Smooth muscle cell (in vitro differentiated cells): ENCODE measurements around the gene CCDC97. TPM values are rescaled to one million over a fixed set of nuclear protein-coding genes. Genes with fewer than 3 reads are reported as not detected.
A peak's percentile ranks its signal among the peaks of the same experiment; 100 is the strongest.

Experiments
- DNase-seq: peaks from one replicate; lab custom pipeline; 2025; ENCODE audit not compliant: unreplicated experiment; lab: John Stamatoyannopoulos, UW
- H2AFZ ChIP-seq: fragments of 200-600 bp; sonication (generic); 2 replicates; pipeline ENCODE4 v1.6.0; 2016; ENCODE audit warnings: antibody characterized with exemption, low read depth, mild to moderate bottlenecking
- H3F3A ChIP-seq: fragments of 200-600 bp; sonication (generic); 2 replicates; pipeline ENCODE4 v1.6.0; 2017; ENCODE audit warnings: antibody characterized with exemption, low read depth
- H3K27ac ChIP-seq: fragments of 200-600 bp; sonication (generic); 2 replicates; pipeline ENCODE4 v1.5.1; 2016; ENCODE audit warnings: low read depth, mild to moderate bottlenecking
- H3K27me3 ChIP-seq: fragments of 200-600 bp; sonication (generic); 2 replicates; pipeline ENCODE4 v1.6.1; 2016; ENCODE audit warnings: low read depth, mild to moderate bottlenecking
- H3K36me3 ChIP-seq: fragments of 200-600 bp; sonication (generic); 2 replicates; pipeline ENCODE4 v1.5.1; 2016; ENCODE audit warnings: low read depth
- H3K4me1 ChIP-seq: fragments of 200-600 bp; sonication (generic); 2 replicates; pipeline ENCODE4 v1.5.1; 2016; ENCODE audit warnings: low read depth
- H3K4me2 ChIP-seq: fragments of 200-600 bp; sonication (generic); 2 replicates; pipeline ENCODE4 v1.6.0; 2016; ENCODE audit warnings: mild to moderate bottlenecking
- H3K4me3 ChIP-seq: fragments of 200-600 bp; sonication (generic); 2 replicates; pipeline ENCODE4 v1.5.1; 2016; ENCODE audit warnings: mild to moderate bottlenecking
- H3K79me2 ChIP-seq: fragments of 200-600 bp; sonication (generic); 2 replicates; pipeline ENCODE4 v1.6.0; 2016; ENCODE audit warnings: low read depth, mild to moderate bottlenecking
- H3K9ac ChIP-seq: fragments of 200-600 bp; sonication (generic); 2 replicates; pipeline ENCODE4 v1.6.0; 2016; ENCODE audit warnings: low read depth
- H3K9me3 ChIP-seq: fragments of 200-600 bp; sonication (generic); replicated peaks from 2 replicates; pipeline ENCODE4 v1.5.1; 2016; ENCODE audit warnings: low read depth
- H4K20me1 ChIP-seq: fragments of 200-600 bp; sonication (generic); 2 replicates; pipeline ENCODE4 v1.6.0; 2016; ENCODE audit warnings: low read depth
- WGBS: methylation state at CpG from one replicate; pipeline ENCODE4 v1.1.7; 2016; ENCODE audit warnings: low lambda C conversion rate; 5-methylcytosine and 5-hydroxymethylcytosine counted together
- polyA plus RNA-seq: library from polyadenylated mRNA; unstranded; fragments of >200 nt; fragmentation: Nextera tagmentation; extraction: Ambion mirVana; gene quantifications from 2 replicates; pipeline ENCODE4 v1.2.1, GENCODE V29; 2016
- small RNA-seq: library from RNA; depleted of rRNA; stranded (forward); fragments of <200 nt; gene quantifications from one replicate; pipeline ENCODE3, GENCODE V24; 2014
- total RNA-seq: library from RNA; depleted of rRNA; stranded (reverse); fragments of >200 nt; gene quantifications from 2 replicates; pipeline ENCODE4 v1.2.3, GENCODE V29; 2014
- TF ChIP-seq, protein P1 (sequence below): fragments of 200-600 bp; sonication (generic); IDR thresholded peaks from 2 replicates; pipeline ENCODE4 v1.5.1; 2017; ENCODE audit warnings: borderline replicate concordance, mild to moderate bottlenecking, antibody characterized with exemption; ENCODE audit not compliant: insufficient read depth, poor library complexity, severe bottlenecking

The CCDC97 gene
- total and polyA plus RNA-seq, 2 experiments from 2014 or later: 7.5 to 18.2 TPM

DNA sequence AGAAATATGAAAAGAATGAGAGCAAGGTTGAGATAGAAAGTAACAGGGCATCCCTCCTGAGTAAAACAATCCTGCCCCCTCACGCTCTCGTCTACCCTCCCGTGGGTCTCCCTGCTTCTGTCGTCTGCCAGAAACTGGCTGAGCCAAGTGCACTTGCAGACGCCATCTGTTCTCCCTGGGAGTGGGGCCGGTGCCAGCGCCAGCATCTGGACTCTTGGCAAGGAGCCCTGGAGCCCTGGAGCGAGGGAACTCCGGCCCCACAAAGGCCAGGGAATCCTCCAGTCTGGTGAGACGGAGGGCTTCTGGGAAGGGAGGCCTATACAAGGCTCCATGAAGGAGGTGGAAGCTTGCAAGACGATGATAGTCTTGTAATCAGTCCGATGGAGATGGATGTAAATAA lies 64.0 kb downstream of the CCDC97 start:
- Histone ChIP-seq H3K4me1 (no peaks in the 10 kb centered on the region), H3K27ac (no peak overlapping the region), H2AFZ (no peak overlapping the region), H3K27me3 (no peaks in the 10 kb centered on the region), H3K79me2 (peaks cover 28% of the 10 kb centered on the region), H3F3A (no peaks in the 10 kb centered on the region), H3K4me2 (no peak overlapping the region), H3K9me3 (no peaks in the 10 kb centered on the region), H3K9ac (no peak overlapping the region), H3K36me3 (no peaks in the 10 kb centered on the region), H4K20me1 (no peaks in the 10 kb centered on the region), H3K4me3 (no peak overlapping the region)
- WGBS: 71% methylated on average over 12 of the region's 12 CpGs
- TF ChIP-seq, protein P1, sequence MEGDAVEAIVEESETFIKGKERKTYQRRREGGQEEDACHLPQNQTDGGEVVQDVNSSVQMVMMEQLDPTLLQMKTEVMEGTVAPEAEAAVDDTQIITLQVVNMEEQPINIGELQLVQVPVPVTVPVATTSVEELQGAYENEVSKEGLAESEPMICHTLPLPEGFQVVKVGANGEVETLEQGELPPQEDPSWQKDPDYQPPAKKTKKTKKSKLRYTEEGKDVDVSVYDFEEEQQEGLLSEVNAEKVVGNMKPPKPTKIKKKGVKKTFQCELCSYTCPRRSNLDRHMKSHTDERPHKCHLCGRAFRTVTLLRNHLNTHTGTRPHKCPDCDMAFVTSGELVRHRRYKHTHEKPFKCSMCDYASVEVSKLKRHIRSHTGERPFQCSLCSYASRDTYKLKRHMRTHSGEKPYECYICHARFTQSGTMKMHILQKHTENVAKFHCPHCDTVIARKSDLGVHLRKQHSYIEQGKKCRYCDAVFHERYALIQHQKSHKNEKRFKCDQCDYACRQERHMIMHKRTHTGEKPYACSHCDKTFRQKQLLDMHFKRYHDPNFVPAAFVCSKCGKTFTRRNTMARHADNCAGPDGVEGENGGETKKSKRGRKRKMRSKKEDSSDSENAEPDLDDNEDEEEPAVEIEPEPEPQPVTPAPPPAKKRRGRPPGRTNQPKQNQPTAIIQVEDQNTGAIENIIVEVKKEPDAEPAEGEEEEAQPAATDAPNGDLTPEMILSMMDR: no peak
- peak; percentile 44 for DNase-seq

Small RNAs within 50 kb of the gene (small RNA-seq; reads per million reads assigned to genes)
- gene RN7SL34P: 0.08 reads per million

Other genes starting within 250 kb of the CCDC97 start
- gene CYP2A13, start 221.7 kb upstream of the CCDC97 start, total RNA-seq: not detected in 2 replicates
- not detected in 2 replicates for gene CYP2A13, start 221.7 kb upstream of the CCDC97 start, polyA plus RNA-seq
- gene CYP2F1, start 195.7 kb upstream of the CCDC97 start, total RNA-seq: not detected in 2 replicates
- gene CYP2F1, start 195.7 kb upstream of the CCDC97 start, polyA plus RNA-seq: 0.11 TPM in 1 of 2 replicates, not detected in the other
- gene CYP2S1, start 117.0 kb upstream of the CCDC97 start, total RNA-seq: 0.18 and 0.63 TPM in 2 replicates
- gene CYP2S1, start 117.0 kb upstream of the CCDC97 start, polyA plus RNA-seq: 1.8 and 6.1 TPM in 2 replicates
- gene AXL, start 90.9 kb upstream of the CCDC97 start, total RNA-seq: 71.2 and 76.8 TPM in 2 replicates
- 16.9 and 27.0 TPM in 2 replicates for gene AXL, start 90.9 kb upstream of the CCDC97 start, polyA plus RNA-seq
- 78.6 and 101 TPM in 2 replicates for gene HNRNPUL1, start 45.8 kb upstream of the CCDC97 start, total RNA-seq
- gene HNRNPUL1, start 45.8 kb upstream of the CCDC97 start, polyA plus RNA-seq: 121 and 125 TPM in 2 replicates
- 37.6 and 51.7 TPM in 2 replicates for gene TGFB1, start 43.8 kb downstream of the CCDC97 start, total RNA-seq
- gene TGFB1, start 43.8 kb downstream of the CCDC97 start, polyA plus RNA-seq: 199 and 216 TPM in 2 replicates
- gene B9D2, start 54.0 kb downstream of the CCDC97 start, total RNA-seq: 1.6 and 2.1 TPM in 2 replicates
- gene B9D2, start 54.0 kb downstream of the CCDC97 start, polyA plus RNA-seq: 12.2 and 13.9 TPM in 2 replicates
- 11.0 and 19.2 TPM in 2 replicates for gene TMEM91, start 66.4 kb downstream of the CCDC97 start, total RNA-seq
- 24.3 and 25.6 TPM in 2 replicates for gene TMEM91, start 66.4 kb downstream of the CCDC97 start, polyA plus RNA-seq
- 5.4 and 5.6 TPM in 2 replicates for gene EXOSC5, start 87.2 kb downstream of the CCDC97 start, total RNA-seq
- 19.5 and 22.1 TPM in 2 replicates for gene EXOSC5, start 87.2 kb downstream of the CCDC97 start, polyA plus RNA-seq
- 24.6 and 30.3 TPM in 2 replicates for gene BCKDHA, start 87.6 kb downstream of the CCDC97 start, total RNA-seq
- gene BCKDHA, start 87.6 kb downstream of the CCDC97 start, polyA plus RNA-seq: 47.9 and 53.9 TPM in 2 replicates
- 0.85 TPM in 2 replicates for gene B3GNT8, start 117.2 kb downstream of the CCDC97 start, total RNA-seq
- 1.7 and 3.0 TPM in 2 replicates for gene B3GNT8, start 117.2 kb downstream of the CCDC97 start, polyA plus RNA-seq
- gene DMAC2, start 129.7 kb downstream of the CCDC97 start, total RNA-seq: 40.3 and 48.3 TPM in 2 replicates
- 65.8 and 69.2 TPM in 2 replicates for gene DMAC2, start 129.7 kb downstream of the CCDC97 start, polyA plus RNA-seq
- not detected in 2 replicates for gene ERICH4, start 133.0 kb downstream of the CCDC97 start, total RNA-seq
- gene ERICH4, start 133.0 kb downstream of the CCDC97 start, polyA plus RNA-seq: not detected in 2 replicates